Measurements from ENCODE around the gene SLC16A6.
"Not testable (repeated sequence)": the region's sequence is repeated elsewhere in the genome, so short reads cannot be mapped to it uniquely, and the experiment has no call there.

Gene SLC16A6

GRCh38 chr17:68249354-68249765, 41.6 kb downstream of the SLC16A6 start:
- no peak for FAIRE-seq
- TF ChIP-seq POLR2A (IDR thresholded peaks at IDR 0.05; ENCODE audit: low read depth, low read length) = no peak
- TF ChIP-seq TAF1 (IDR thresholded peaks at IDR 0.05; ENCODE audit: borderline replicate concordance, low read depth, low read length) = no peak
- no peak for TF ChIP-seq POLR2AphosphoS5 (IDR thresholded peaks at IDR 0.05; ENCODE audit: low read depth, low read length)
- no peak for DNase-seq (ENCODE audit: insufficient read length)

GRCh38 chr17:68248891-68249290, 42.0 kb downstream of the SLC16A6 start:
- DNase-seq (ENCODE audit: insufficient read length) = no peak
- peak; percentile 40 for FAIRE-seq

GRCh38 chr17:68248199-68248825, 42.6 kb downstream of the SLC16A6 start:
- TF ChIP-seq POLR2A (IDR thresholded peaks at IDR 0.05; ENCODE audit: low read depth, low read length) = no peak; the same call in 1 of the 2 replicates
- TF ChIP-seq POLR2AphosphoS5 (IDR thresholded peaks at IDR 0.05; ENCODE audit: low read depth, low read length) = no peak
- TF ChIP-seq TAF1 (IDR thresholded peaks at IDR 0.05; ENCODE audit: borderline replicate concordance, low read depth, low read length) = no peak
- FAIRE-seq (peak; percentile 57), DNase-seq (ENCODE audit: insufficient read length) (no peak)

More at GRCh38 chr17:68248891-68249290, 42.0 kb downstream of the SLC16A6 start:
- TF ChIP-seq TAF1 (IDR thresholded peaks at IDR 0.05; ENCODE audit: borderline replicate concordance, low read depth, low read length) = no peak

- FAIRE-seq = peak; percentile 100
- peak; percentile 86 for TF ChIP-seq POLR2AphosphoS5 (IDR thresholded peaks at IDR 0.05; ENCODE audit: low read depth, low read length)
- TF ChIP-seq TAF1 (IDR thresholded peaks at IDR 0.05; ENCODE audit: borderline replicate concordance, low read depth, low read length) = peak; percentile 60; the same call in 1 of the 2 replicates
- TF ChIP-seq POLR2A (IDR thresholded peaks at IDR 0.05; ENCODE audit: low read depth, low read length) = peak; percentile 87
These were observed 43.3 kb downstream of the SLC16A6 start, which contains the start of gene AMZ2 for GRCh38 chr17:68247445-68248198. Gene AMZ2 (plus strand): TSS chr17:68248043. CDS start chr17:68250188, 2,145 bp downstream.

GRCh38 chr17:68246271-68247028, 44.5 kb downstream of the SLC16A6 start:
- TF ChIP-seq TAF1 (IDR thresholded peaks at IDR 0.05; ENCODE audit: borderline replicate concordance, low read depth, low read length) = no peak
- DNase-seq (ENCODE audit: insufficient read length) (no peak), FAIRE-seq (no peak)

More at GRCh38 chr17:68247445-68248198, 43.3 kb downstream of the SLC16A6 start, which contains the start of gene AMZ2:
- peak; percentile 72 for DNase-seq (ENCODE audit: insufficient read length)

GRCh38 chr17:68239632-68240366, 51.1 kb downstream of the SLC16A6 start:
- FAIRE-seq (no peak), DNase-seq (ENCODE audit: insufficient read length) (no peak)
- TF ChIP-seq POLR2A (IDR thresholded peaks at IDR 0.05; ENCODE audit: low read depth, low read length) = no peak
- no peak for TF ChIP-seq POLR2AphosphoS5 (IDR thresholded peaks at IDR 0.05; ENCODE audit: low read depth, low read length)
- TF ChIP-seq TAF1 (IDR thresholded peaks at IDR 0.05; ENCODE audit: borderline replicate concordance, low read depth, low read length) = no peak

GRCh38 chr17:68238871-68239253, 52.1 kb downstream of the SLC16A6 start:
- no peak for TF ChIP-seq TAF1 (IDR thresholded peaks at IDR 0.05; ENCODE audit: borderline replicate concordance, low read depth, low read length)
- peak; percentile 27; the same call in 1 of the 2 replicates for TF ChIP-seq POLR2A (IDR thresholded peaks at IDR 0.05; ENCODE audit: low read depth, low read length)
- no peak for DNase-seq (ENCODE audit: insufficient read length)
- peak; percentile 88 for FAIRE-seq

- peak; percentile 27 for FAIRE-seq
- TF ChIP-seq TAF1 (IDR thresholded peaks at IDR 0.05; ENCODE audit: borderline replicate concordance, low read depth, low read length) (no peak), POLR2A (IDR thresholded peaks at IDR 0.05; ENCODE audit: low read depth, low read length) (no peak), POLR2AphosphoS5 (IDR thresholded peaks at IDR 0.05; ENCODE audit: low read depth, low read length) (no peak)
These were observed 52.6 kb downstream of the SLC16A6 start for GRCh38 chr17:68238164-68238870.

GRCh38 chr17:68237369-68238163, 53.4 kb downstream of the SLC16A6 start:
- DNase-seq (ENCODE audit: insufficient read length) = peak; percentile 37
- 0 out of 2 replicates have a peak, but pooled peaks have one; percentile 18 for TF ChIP-seq POLR2AphosphoS5 (IDR thresholded peaks at IDR 0.05; ENCODE audit: low read depth, low read length)
- TF ChIP-seq POLR2A (IDR thresholded peaks at IDR 0.05; ENCODE audit: low read depth, low read length) = peak; percentile 50; the same call in 1 of the 2 replicates
- FAIRE-seq = peak; percentile 90

More at GRCh38 chr17:68238164-68238870, 52.6 kb downstream of the SLC16A6 start:
- DNase-seq (ENCODE audit: insufficient read length) = no peak

GRCh38 chr17:68235336-68235791, 55.6 kb downstream of the SLC16A6 start:
- not testable (repeated sequence) for FAIRE-seq; DNase-seq (ENCODE audit: insufficient read length)

- DNase-seq (ENCODE audit: insufficient read length) = not testable (repeated sequence)
- FAIRE-seq = peak; percentile 76
These were observed 56.1 kb downstream of the SLC16A6 start for GRCh38 chr17:68234726-68235335.

- DNase-seq (ENCODE audit: insufficient read length) = not testable (repeated sequence)
- FAIRE-seq = peak; percentile 21
These were observed 58.2 kb downstream of the SLC16A6 start for GRCh38 chr17:68232741-68233140.

Measured in GM12892 (cell line).